GM12878 (cell line): ENCODE results near the gene PIP5KL1. TPM values are rescaled to one million over a fixed set of nuclear protein-coding genes. Genes with fewer than 3 reads are reported as not detected.
A peak's percentile ranks its signal among the peaks of the same experiment; 100 is the strongest.

Source experiments
- ATAC-seq: fragments of 200-7000 bp; cut with Tn5 transposase; 3 replicates; pipeline ENCODE4 v1.9.1; 2020; ENCODE audit warnings: mild to moderate bottlenecking, moderate library complexity
- BruUV-seq: library from RNA; stranded (reverse); fragments of 400-500 nt; replicated peaks from 2 replicates; lab custom pipeline; 2021; lab: Mats Ljungman, UMichigan
- CTCF ChIA-PET: fragments of 300-600 bp; sonication (Branson Sonifier 250); formaldehyde crosslinking; extraction: SDS; loops from one replicate; lab custom pipeline; 2021; ENCODE audit warnings: inconsistent platforms; lab: Yijun Ruan, JAX
- POLR2A ChIA-PET: fragments of 350-600 bp; formaldehyde crosslinking; extraction: SDS; loops from one replicate; lab custom pipeline; 2021; ENCODE audit warnings: inconsistent platforms; lab: Charles Lee
- RAD21 ChIA-PET: fragments of 300-600 bp; sonication (Branson Sonifier 250); formaldehyde crosslinking; loops from one replicate; lab custom pipeline; 2023; ENCODE audit warnings: antibody characterized with exemption; ENCODE audit not compliant: unreplicated experiment; lab: Charles Lee
- SMC1A ChIA-PET: fragments of 300-600 bp; sonication (Branson Sonifier 250); formaldehyde crosslinking; loops from one replicate; lab custom pipeline; 2023; ENCODE audit not compliant: unreplicated experiment, uncharacterized antibody; lab: Charles Lee
- DNase-seq: peaks from one replicate; pipeline ENCODE4 v3.0.0-alpha.2; 2011; ENCODE audit warnings: low read depth, low spot score
- FAIRE-seq: peaks from 3 replicates; lab custom pipeline; 2011; peaks lifted over from hg19 to GRCh38; lab: Jason Lieb, UNC
- H2AFZ ChIP-seq: 2 replicates; pipeline ENCODE4 v1.6.0; 2011; ENCODE audit warnings: low read depth, low read length, control low read depth; ENCODE audit not compliant: control insufficient read depth
- H3K27ac ChIP-seq: 2 replicates; pipeline ENCODE4 v1.5.1; 2011; ENCODE audit warnings: control low read depth; ENCODE audit not compliant: control insufficient read depth, insufficient read depth
- H3K27me3 ChIP-seq, 2 experiments: replicated peaks in 1 of 2; 2 replicates each; pipeline versions ENCODE4 v1.6.0 to v1.6.1; 2011; ENCODE audit warnings: low read length in 1 of 2; ENCODE audit not compliant: control insufficient read depth in 2 of 2, insufficient read depth in 2 of 2
- H3K36me3 ChIP-seq, 2 experiments: 2 replicates each; pipeline ENCODE4 v1.5.1; 2011; ENCODE audit warnings: low read length in 1 of 2; ENCODE audit not compliant: control insufficient read depth in 2 of 2, insufficient read depth in 2 of 2
- H3K4me1 ChIP-seq: 2 replicates; pipeline ENCODE4 v1.6.1; 2011; ENCODE audit warnings: mild to moderate bottlenecking, low read length, moderate library complexity, mixed read lengths; ENCODE audit not compliant: control insufficient read depth, insufficient read depth
- H3K4me2 ChIP-seq: 2 replicates; pipeline ENCODE4 v1.6.0; 2011; ENCODE audit warnings: control low read depth; ENCODE audit not compliant: control insufficient read depth, insufficient read depth
- H3K4me3 ChIP-seq: fragments of 200-600 bp; sonication (generic); 2 replicates; pipeline ENCODE4 v1.5.1; 2016
- H3K79me2 ChIP-seq: 2 replicates; pipeline ENCODE4 v1.6.0; 2011; ENCODE audit warnings: low read length; ENCODE audit not compliant: control insufficient read depth, insufficient read depth
- H3K9ac ChIP-seq: 2 replicates; pipeline ENCODE4 v1.8.0; 2011; ENCODE audit warnings: low read length, control low read depth, mixed read lengths; ENCODE audit not compliant: control insufficient read depth, insufficient read depth
- H3K9me3 ChIP-seq: replicated peaks from 3 replicates; pipeline ENCODE4 v1.5.1; 2011; ENCODE audit warnings: mild to moderate bottlenecking, low read length; ENCODE audit not compliant: control insufficient read depth, insufficient read depth
- H4K20me1 ChIP-seq: 2 replicates; pipeline ENCODE4 v1.6.0; 2011; ENCODE audit not compliant: control insufficient read depth, insufficient read depth
- DPF2 ChIP-seq: fragments of 450-650 bp; IDR thresholded peaks from 2 replicates; pipeline ENCODE4 v1.6.1; 2017; ENCODE audit warnings: mild to moderate bottlenecking
- E2F4 ChIP-seq: IDR thresholded peaks from 2 replicates; pipeline ENCODE4 v1.6.1; 2012; ENCODE audit warnings: low read depth, low read length, improper control_type of control experiment
- HDGF ChIP-seq: fragments of 450-650 bp; IDR thresholded peaks from 2 replicates; pipeline ENCODE4 v1.6.1; 2016; ENCODE audit warnings: antibody characterized with exemption
- IKZF2 ChIP-seq, 2 experiments: fragments of 450-650 bp; IDR thresholded peaks; 2 replicates each; pipeline ENCODE4 v1.6.1; 2017; ENCODE audit warnings: mild to moderate bottlenecking in 2 of 2, moderate library complexity in 2 of 2
- MEF2B ChIP-seq: fragments of 450-650 bp; IDR thresholded peaks from 2 replicates; pipeline ENCODE4 v1.6.1; 2018; ENCODE audit warnings: mild to moderate bottlenecking, moderate library complexity; ENCODE audit not compliant: partially characterized antibody, poor library complexity, severe bottlenecking
- MLLT1 ChIP-seq: fragments of 450-650 bp; IDR thresholded peaks from 2 replicates; pipeline ENCODE4 v1.6.1; 2016; ENCODE audit warnings: mild to moderate bottlenecking
- MTA2 ChIP-seq: fragments of 450-650 bp; IDR thresholded peaks from 2 replicates; pipeline ENCODE4 v1.6.1; 2016; ENCODE audit warnings: low read depth, mild to moderate bottlenecking, moderate library complexity
- MTA3 ChIP-seq: IDR thresholded peaks from 2 replicates; pipeline ENCODE4 v1.6.1; 2012; ENCODE audit warnings: low read length, inconsistent platforms, borderline replicate concordance
- NBN ChIP-seq: fragments of 450-650 bp; IDR thresholded peaks from 2 replicates; pipeline ENCODE4 v1.6.1; 2016
- NR2C2 ChIP-seq: IDR thresholded peaks from 2 replicates; pipeline ENCODE4 v1.6.1; 2011; ENCODE audit warnings: borderline replicate concordance, low read depth; ENCODE audit not compliant: control insufficient read depth, insufficient read length
- REST ChIP-seq: IDR thresholded peaks from 2 replicates; pipeline ENCODE4 v1.6.1; 2012; ENCODE audit warnings: mild to moderate bottlenecking, low read depth, low read length
- RUNX3 ChIP-seq: IDR thresholded peaks from 2 replicates; pipeline ENCODE4 v1.6.1; 2012; ENCODE audit warnings: low read length, inconsistent platforms
- SIN3A ChIP-seq: IDR thresholded peaks from 2 replicates; pipeline ENCODE4 v1.6.1; 2012; ENCODE audit warnings: low read depth, low read length, improper control_type of control experiment
- SMAD1 ChIP-seq: fragments of 450-650 bp; IDR thresholded peaks from 2 replicates; pipeline ENCODE4 v1.6.1; 2018; ENCODE audit warnings: mild to moderate bottlenecking, low read depth; ENCODE audit not compliant: partially characterized antibody
- ZNF622 ChIP-seq: fragments of 450-650 bp; IDR thresholded peaks from 2 replicates; pipeline ENCODE4 v1.6.1; 2017; ENCODE audit warnings: mild to moderate bottlenecking, inconsistent platforms
- WGBS: methylation state at CpG from one replicate; pipeline ENCODE4 v1.1.6; 2016; ENCODE audit warnings: low lambda C conversion rate; ENCODE audit not compliant: insufficient replicate concordance, insufficient coverage; ENCODE audit errors: missing lambda C conversion rate; 5-methylcytosine and 5-hydroxymethylcytosine counted together
- in situ Hi-C: fragments of 300-500 bp; cut with MboI; formaldehyde crosslinking; loops from 9 replicates; pipeline ENCODE4 v1.14.3; 2018; ENCODE audit warnings: mixed read lengths
- intact Hi-C: fragments of 100-400 bp; cut with micrococcal nuclease; formaldehyde crosslinking; loops from one replicate; pipeline ENCODE4 v1.14.2; 2022; ENCODE audit not compliant: unreplicated experiment
- polyA plus RNA-seq, 11 experiments: library from polyadenylated mRNA; depleted of rRNA in 4 of 11; unstranded in 6 of 11; stranded (reverse) in 5 of 11; fragments of >200 nt; fragmentation: Nextera tagmentation in 4 of 11; fragmentation: Illumina TruSeq in 1 of 11; extraction: Ambion mirVana in 4 of 11; extraction: Trizol in 1 of 11; gene quantifications; 1 replicate in 1 of 11; 2 replicates in 10 of 11; pipeline versions ENCODE4 v1.2.1 to v1.2.3, GENCODE V29; 2011 to 2016; ENCODE audit warnings: inconsistent platforms in 2 of 11, missing spikeins in 2 of 11, low read depth in 1 of 11
- total RNA-seq, 4 experiments: library from RNA; depleted of rRNA in 3 of 4; stranded (reverse); fragments of >200 nt in 3 of 4; fragmentation: Illumina TruSeq in 1 of 4; extraction: Trizol in 1 of 4; gene quantifications; 2 replicates each; pipeline versions ENCODE4 v1.2.1 to v1.2.3, GENCODE V29; 2013 to 2021

The PIP5KL1 gene
- total and polyA plus RNA-seq, 10 of the 15 experiments (the other 5 are each of a cell fraction or from before 2014, with no cell fraction given), result 0.04 to 0.67 (median 0.43) TPM; not detected in 2

GRCh38 chr9:127917603-127918002 is 13.0 kb downstream of the PIP5KL1 start:
- 0% methylated on average over 6 of the region's 6 CpGs for WGBS
- peak overlapping the region; percentile 55; the same call in 1 of the 2 replicates for H3K27ac ChIP-seq
- H3K9me3 ChIP-seq, result no peaks in the 10 kb centered on the region
- SMC1A ChIA-PET, result interaction anchor here (0.8 to 5.8 kb wide), 7 partner anchors 12 to 182 kb away, joined by 3 to 37 read pairs (median 5); partner anchors contain the start of genes ST6GALNAC6 and TOR2A
- H3K4me3 ChIP-seq, result no peak overlapping the region
- peak overlapping the region; percentile 32; the same call in 1 of the 2 replicates for H3K9ac ChIP-seq
- ATAC-seq, result peak; percentile 59
- no peaks in the 10 kb centered on the region for H3K27me3 ChIP-seq
- no TSS peak for BruUV-seq
- intact Hi-C loops, result loop anchor here (2.0 to 5.0 kb wide), 4 partner anchors 35 to 413 kb away; partner anchors contain the start of genes FPGS, PTRH1 and TTC16
- peaks cover 28% of the 10 kb centered on the region for H3K79me2 ChIP-seq
- no peak for DNase-seq
- CTCF ChIA-PET, result interaction anchor here (0.6 to 9.9 kb wide), 11 partner anchors 14 to 257 kb away, joined by 3 to 91 read pairs (median 4); partner anchors contain the start of gene TOR2A
- no peaks in the 10 kb centered on the region for H4K20me1 ChIP-seq
- peak overlapping the region; percentile 91 for H3K4me2 ChIP-seq
- RAD21 ChIA-PET, result interaction anchor here (0.8 to 8.2 kb wide), 22 partner anchors 13 to 521 kb away, joined by 3 to 92 read pairs (median 5); partner anchors contain the start of genes CDK9, FPGS, PIP5KL1 and SH2D3C
- POLR2A ChIA-PET, result interaction anchor here (0.6 to 6.9 kb wide), 9 partner anchors 13 to 372 kb away, joined by 3 to 166 read pairs (median 4); partner anchors contain the start of genes FPGS, PIP5KL1 and ST6GALNAC6
- in situ Hi-C loops, result loop anchor here (5.0 kb wide), 1 partner anchor 325 kb away; no protein-coding TSS in a partner anchor
- no peak for FAIRE-seq
- no peak overlapping the region for H2AFZ ChIP-seq
- H3K4me1 ChIP-seq, result peaks cover 31% of the 10 kb centered on the region
- H3K36me3 ChIP-seq, result peaks cover 0 to 1% of the 10 kb centered on the region in 2 experiments; a peak in 2 of 4 replicates
- no peak for TF ChIP-seq RUNX3
- TF ChIP-seq E2F4, result no peak
- peak; percentile 85 for TF ChIP-seq MEF2B
- peak in 1 of 2 experiments; percentile 9; a peak in 1 of 4 replicates for TF ChIP-seq IKZF2 (IDR thresholded peaks at IDR 0.05)
- no peak for TF ChIP-seq MTA3
- TF ChIP-seq SIN3A, result no peak
- TF ChIP-seq MLLT1, result 0 out of 2 replicates have a peak, but pooled peaks have one; percentile 14
- TF ChIP-seq SMAD1, result no peak
- no peak for TF ChIP-seq ZNF622
- TF ChIP-seq HDGF, result no peak
- TF ChIP-seq NR2C2, result no peak
- TF ChIP-seq MTA2, result no peak
- 0 out of 2 replicates have a peak, but pooled peaks have one; percentile 16 for TF ChIP-seq DPF2
- no peak for TF ChIP-seq REST
- TF ChIP-seq NBN, result peak; percentile 46; the same call in 1 of the 2 replicates
